Pons (tissue), 1 donor: ENCODE results near the gene MGLL.

ENCODE experiments used
- DNase-seq: peaks from one replicate; pipeline ENCODE4 v3.0.0-alpha.2; 2016; ENCODE audit warnings: low spot score

MGLL gene

DNA sequence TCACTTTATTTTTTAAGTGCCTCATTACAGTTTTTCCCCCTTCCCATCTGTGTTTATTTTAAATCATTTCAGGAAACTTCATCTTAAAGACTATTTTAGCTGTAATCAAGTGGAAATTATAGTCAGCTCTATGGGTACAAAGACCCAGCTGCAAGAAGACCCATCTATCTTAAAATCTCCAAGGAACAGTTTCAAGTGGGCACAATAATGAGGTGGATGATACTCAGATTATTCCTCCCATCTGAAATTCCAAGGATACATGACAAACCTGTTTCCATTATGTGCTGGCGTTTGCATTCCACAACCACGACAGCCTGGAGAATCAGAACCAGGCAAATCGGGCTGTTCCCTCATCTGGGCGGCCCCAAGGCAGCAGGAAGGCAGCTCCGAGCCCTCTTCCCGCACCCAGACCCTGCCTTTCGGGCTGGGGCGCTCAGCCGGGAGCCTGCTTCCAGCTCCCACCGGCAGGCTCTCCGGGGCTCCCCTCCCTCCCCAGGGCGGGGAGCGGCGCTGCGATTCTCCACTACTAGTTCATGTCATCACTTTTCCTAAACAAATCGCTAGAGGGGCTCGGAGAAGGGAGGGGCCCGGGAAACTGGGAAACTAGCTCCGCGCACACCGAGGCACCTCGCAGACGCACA, at the start of gene MGLL:
Gene MGLL (minus strand): TSS at position 475 of the 641 bp plus-strand sequence. CDS start 197 bp downstream, at position 278.
- peak; percentile 25 for DNase-seq

- DNase-seq = no peak
These were observed 47.8 kb upstream of the MGLL start for GRCh38 chr3:127870156-127870555.

DNA sequence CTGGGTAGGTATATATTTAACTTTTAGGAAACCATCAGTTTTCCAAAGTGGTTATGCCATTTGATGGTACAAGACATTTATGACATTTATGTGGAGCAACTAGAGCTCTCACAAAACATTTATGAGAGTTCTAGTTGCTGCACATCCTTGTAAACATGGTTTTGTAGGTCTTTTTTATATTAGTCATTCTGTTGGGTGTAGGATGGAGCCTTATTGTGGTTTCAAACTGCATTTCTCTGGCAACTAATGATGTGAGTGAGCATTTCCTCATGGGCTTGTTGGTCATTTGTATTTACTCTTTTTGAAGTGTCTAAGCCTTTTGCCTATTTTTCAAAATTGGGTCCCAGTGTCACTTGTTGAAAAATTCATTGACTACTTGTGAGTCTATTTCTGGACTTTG, 45.7 kb upstream of the MGLL start:
- no peak for DNase-seq

DNA sequence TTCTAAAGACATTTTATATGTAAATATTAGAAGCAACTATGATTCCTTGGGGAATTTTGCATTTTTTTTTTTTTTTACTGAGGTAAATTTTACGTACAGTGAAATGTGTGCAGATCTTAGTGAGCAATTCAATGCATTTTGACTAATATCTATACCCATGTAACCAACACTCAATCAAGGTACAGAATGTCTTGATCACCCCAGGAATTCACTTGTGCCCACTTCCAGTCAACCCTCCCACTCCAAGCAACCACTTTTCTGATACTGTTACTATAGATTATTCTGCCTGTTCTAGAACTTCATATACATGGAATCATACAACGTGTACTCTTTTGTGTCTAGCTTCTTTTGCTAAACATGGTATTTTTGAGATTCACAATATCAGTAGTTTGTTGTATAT, 45.1 kb upstream of the MGLL start:
- DNase-seq = no peak

DNA sequence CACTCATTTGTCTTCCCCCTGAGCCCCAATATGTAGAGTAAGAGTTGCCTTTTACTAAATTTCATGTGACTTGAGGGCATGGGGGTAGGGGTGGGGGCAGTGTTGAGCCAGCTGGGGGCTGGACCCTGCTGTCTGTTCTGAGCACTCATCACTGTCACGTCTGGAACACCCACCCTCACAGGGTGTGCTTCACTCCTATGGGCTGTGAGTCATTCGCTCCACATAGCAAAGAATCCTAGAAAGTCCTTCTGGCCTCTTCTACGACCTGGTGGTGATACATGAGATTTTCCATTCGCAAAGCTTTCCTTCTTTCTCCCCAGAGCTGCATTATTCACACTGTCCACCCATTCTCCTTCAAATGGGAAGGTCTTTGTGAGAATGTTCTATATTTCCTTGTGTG, 43.6 kb upstream of the MGLL start:
- no peak for DNase-seq

- DNase-seq = no peak
These were observed 37.9 kb upstream of the MGLL start for GRCh38 chr3:127860211-127860696.

GRCh38 chr3:127859730-127860129, 37.4 kb upstream of the MGLL start:
- DNase-seq = no peak

GRCh38 chr3:127858937-127859336, 36.6 kb upstream of the MGLL start:
- no peak for DNase-seq

DNA sequence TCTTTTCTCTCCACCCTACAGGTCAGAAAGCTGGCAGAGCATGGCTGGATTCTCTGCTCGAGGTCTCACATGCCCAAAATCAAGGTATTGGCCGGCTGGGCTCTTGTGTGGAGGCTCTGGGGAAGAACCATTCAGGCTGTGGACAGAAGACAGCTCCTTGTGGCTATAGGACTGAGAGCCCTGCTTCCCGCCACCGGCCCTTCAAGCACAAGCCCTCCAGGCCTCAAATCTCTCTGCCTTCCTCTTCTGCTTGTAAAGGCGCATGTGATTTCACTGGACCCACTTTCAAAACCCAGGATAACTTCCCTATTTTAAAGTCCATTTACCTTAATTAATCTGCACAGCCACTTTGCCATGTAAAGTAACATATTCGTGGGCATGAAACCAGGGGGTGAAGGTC, 36.2 kb upstream of the MGLL start:
- DNase-seq = no peak

DNA sequence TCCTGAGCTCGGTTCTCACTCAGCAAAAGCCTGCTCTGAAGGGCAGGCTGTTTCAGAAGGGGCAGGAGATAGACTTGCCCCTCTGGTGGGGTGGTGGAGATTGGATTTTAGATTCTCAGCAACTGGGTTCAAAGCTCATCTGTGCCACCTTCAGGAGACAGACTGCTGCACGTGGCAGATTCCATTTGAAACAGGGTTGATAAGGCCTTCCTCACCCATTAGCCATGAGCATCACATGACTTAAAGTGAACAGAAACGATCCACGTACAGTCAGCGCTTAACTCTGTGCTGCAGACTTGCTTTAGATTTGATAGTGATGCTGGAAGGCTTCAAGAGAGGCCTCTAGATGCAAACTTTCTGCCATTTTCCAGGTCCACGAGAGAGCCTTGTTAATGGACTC, 35.0 kb upstream of the MGLL start:
- DNase-seq = no peak

GRCh38 chr3:127856801-127857200, 34.5 kb upstream of the MGLL start:
- DNase-seq = no peak

- no peak for DNase-seq
These were observed 32.9 kb upstream of the MGLL start for GRCh38 chr3:127855246-127855645.

- DNase-seq = no peak
These were observed 31.4 kb upstream of the MGLL start for GRCh38 chr3:127853681-127854080.

GRCh38 chr3:127851899-127852298, 29.6 kb upstream of the MGLL start:
- no peak for DNase-seq

GRCh38 chr3:127849368-127849767, 27.1 kb upstream of the MGLL start:
- DNase-seq = no peak

DNA sequence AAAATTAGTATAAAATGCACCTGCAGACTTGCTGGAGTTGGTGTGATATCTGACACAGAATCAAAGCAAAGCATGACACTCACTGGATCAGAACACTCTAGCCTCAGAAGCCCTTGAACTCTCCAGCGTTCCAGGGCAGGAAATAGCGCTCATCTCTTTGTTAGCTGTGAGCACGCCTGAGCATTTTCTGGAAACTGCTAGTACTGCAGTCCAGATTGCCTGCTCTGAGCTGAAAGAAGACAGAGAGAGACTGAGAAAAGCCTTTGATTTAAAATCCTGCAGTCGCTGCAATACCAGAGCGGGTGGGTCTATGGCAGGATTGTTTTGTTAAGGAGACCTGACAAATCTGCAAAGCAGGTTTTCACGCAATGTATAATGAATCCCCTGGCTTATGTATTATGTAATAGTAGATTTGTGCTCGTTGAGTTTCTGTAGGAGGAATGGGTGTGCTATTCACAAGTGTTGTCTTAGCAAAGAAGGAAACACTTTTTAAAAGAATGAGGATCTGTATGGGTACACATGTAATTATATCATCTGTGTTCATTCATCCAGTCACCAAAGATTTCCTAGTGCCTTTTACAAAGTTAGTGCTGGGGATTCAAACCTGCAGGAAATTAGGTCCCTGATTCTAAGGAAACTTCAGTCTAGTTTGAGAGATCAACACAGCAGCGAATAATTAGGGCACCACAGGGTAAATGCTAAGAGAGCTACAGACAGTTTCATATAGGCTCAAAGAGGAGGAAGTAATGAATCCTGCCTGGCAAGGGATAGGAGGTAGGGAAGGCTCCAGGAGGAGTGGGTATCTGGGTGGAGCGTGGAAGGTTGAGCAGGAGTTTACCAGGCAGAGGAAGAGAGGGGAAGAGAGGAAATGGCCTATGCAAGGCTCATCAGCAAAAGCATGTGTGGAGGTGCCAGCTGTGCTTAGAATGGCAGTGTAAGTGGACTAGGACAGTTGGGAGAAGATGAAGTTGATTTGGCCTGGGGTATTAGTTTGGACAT, 26.1 kb upstream of the MGLL start:
- peak; percentile 91 for DNase-seq

DNA sequence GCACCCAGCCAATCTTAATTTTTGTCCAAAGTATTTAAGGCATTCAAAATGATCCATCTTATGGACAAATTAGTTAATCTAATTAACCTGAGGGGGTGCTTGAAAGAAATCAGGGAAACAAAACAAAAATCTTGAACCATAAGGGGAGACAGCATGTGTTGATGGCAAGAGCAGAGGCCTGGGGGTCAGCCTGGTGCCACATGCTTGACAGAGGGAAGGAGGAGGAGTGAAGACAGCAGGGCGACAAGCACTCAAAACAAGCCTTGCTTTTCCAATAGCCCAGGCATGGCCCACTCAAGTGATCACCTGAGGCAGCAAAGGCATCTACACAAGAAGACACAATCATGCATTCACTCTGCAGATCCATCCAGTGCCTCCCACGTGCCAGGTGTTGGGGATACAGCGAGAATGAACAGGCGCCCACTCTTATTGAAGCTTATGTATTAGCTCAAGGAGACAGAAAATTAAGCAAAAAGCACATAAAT, 25.0 kb upstream of the MGLL start:
- DNase-seq = peak; percentile 30

DNA sequence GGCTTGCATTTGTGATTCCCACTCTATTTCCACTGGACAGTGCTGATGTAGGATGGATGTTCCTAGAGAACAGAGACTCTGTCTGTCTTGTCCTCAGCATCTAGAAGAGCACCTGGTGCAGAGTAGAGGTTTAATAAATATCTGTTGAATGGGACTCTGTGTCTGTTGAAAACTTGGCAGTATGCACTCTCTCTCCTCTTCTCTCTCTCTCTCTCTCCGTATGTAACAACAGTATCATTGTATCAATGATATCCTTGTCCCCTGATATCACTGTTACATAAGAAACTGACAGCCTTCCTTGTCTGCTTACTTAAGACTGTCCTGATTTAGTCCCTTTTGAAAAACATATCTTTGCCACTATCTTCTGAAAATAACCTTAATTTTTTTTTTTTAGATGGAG, 24.3 kb upstream of the MGLL start:
- peak; percentile 90 for DNase-seq

GRCh38 chr3:127844326-127844942, 22.1 kb upstream of the MGLL start:
- DNase-seq = no peak

- DNase-seq = no peak
These were observed 18.4 kb upstream of the MGLL start for GRCh38 chr3:127840671-127841070.

DNA sequence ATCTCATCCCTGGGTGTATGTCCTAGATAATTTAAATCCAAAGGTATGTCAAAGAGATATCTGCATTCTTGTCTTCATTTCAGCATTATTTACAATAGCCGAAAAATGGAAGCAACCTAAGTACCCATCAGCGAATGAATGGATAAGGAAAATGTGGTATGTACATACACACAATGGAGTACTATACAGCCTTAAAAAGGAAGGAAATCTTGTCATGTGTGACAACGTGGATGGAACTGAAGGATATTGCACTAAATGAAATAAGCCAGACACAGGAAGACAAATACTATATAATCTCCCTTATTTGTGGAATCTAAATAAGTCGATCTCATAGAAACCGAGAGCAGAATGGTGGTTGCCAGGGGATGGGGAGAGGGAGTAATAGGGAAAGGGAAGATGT, 16.8 kb upstream of the MGLL start:
- DNase-seq = no peak
